Calu3 (cell line): ENCODE results near the gene RUNDC3A. TPM values are rescaled to one million over a fixed set of nuclear protein-coding genes. Genes with fewer than 3 reads are reported as not detected.

ENCODE experiments used
- BruUV-seq: library from RNA; stranded (reverse); fragments of 400-500 nt; replicated peaks from 2 replicates; lab custom pipeline; 2021; lab: Mats Ljungman, UMichigan
- CTCF ChIA-PET: fragments of 300-600 bp; sonication (Branson Sonifier 250); formaldehyde crosslinking; loops from one replicate; lab custom pipeline; 2022; ENCODE audit warnings: antibody characterized with exemption; lab: Charles Lee
- DNase-seq: peaks from one replicate; pipeline ENCODE4 v3.0.0; 2022
- H3K27ac Mint-ChIP-seq: one replicate; pipeline ENCODE4 v1.8.0; 2022; ENCODE audit warnings: mixed read lengths; ENCODE audit not compliant: unreplicated experiment
- H3K27me3 Mint-ChIP-seq: one replicate; pipeline ENCODE4 v1.8.0; 2022; ENCODE audit warnings: mixed read lengths; ENCODE audit not compliant: unreplicated experiment
- H3K36me3 Mint-ChIP-seq: one replicate; pipeline ENCODE4 v1.8.0; 2022; ENCODE audit warnings: mild to moderate bottlenecking, moderate library complexity, mixed read lengths; ENCODE audit not compliant: insufficient read depth, unreplicated experiment
- H3K4me1 Mint-ChIP-seq: one replicate; pipeline ENCODE4 v1.8.0; 2022; ENCODE audit warnings: mild to moderate bottlenecking, low read depth, mixed read lengths; ENCODE audit not compliant: unreplicated experiment
- H3K4me3 Mint-ChIP-seq: one replicate; pipeline ENCODE4 v1.8.0; 2022; ENCODE audit warnings: mild to moderate bottlenecking, low read depth, moderate library complexity, mixed read lengths; ENCODE audit not compliant: unreplicated experiment
- H3K9me3 Mint-ChIP-seq: one replicate; pipeline ENCODE4 v1.8.0; 2022; ENCODE audit warnings: low read depth, mixed read lengths; ENCODE audit not compliant: unreplicated experiment
- CTCF ChIP-seq: fragments of 200-600 bp; IDR thresholded peaks from one replicate; pipeline ENCODE4 v1.8.0; 2022; ENCODE audit warnings: antibody characterized with exemption; ENCODE audit not compliant: unreplicated experiment
- intact Hi-C: fragments of 100-400 bp; cut with micrococcal nuclease; formaldehyde crosslinking; loops from one replicate; pipeline ENCODE4 v1.10.0; 2022; ENCODE audit not compliant: unreplicated experiment
- total RNA-seq: library from RNA; stranded (reverse); gene quantifications from 2 replicates; pipeline ENCODE4 v1.2.3, GENCODE V29; 2022

The RUNDC3A gene
- total RNA-seq, 1 experiment from 2014 or later = 1.2 TPM

- BruUV-seq = no TSS peak
- CTCF ChIA-PET = interaction anchor here (1.5 kb wide), 1 partner anchor 19 kb away, joined by 3 read pairs; no protein-coding TSS in a partner anchor
These were observed 45.0 kb upstream of the RUNDC3A start for GRCh38 chr17:44263345-44263902.

DNA sequence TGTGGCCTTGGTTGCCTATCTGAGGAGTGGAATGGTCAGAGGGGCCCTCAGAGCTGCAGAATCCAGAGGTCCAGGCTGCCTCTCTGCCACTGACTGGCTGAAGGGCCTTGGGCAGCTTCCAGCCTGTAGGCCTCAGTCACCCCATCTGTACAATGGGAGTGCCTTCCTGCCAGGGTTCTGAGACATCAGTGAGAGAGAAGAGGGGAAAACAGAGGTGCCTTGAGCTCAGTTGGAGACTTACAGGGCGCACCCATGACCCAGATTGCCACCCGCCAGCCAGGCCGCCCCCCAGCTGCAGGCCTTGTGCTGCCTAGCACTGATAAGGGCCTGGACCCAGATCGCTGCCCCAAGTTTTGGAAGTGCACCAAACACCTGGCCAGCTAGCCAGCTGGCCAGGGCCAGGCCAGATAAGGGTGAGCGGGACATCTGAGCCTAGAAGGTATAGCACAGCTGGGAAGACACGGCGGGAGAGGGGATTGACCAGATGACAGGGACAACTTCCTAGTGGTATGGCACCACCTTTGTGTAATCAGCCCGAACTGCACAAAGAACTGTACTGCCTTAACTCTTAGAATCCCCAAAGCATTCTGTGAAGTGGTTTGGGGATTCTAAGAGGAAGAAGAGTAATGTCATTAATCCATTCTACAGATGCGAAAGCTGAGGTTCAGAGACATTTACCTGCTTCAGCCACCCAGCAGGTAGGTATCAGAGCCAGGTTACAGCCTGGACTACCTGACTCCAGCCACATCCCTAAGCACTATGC lies 41.8 kb upstream of the RUNDC3A start:
- CTCF ChIA-PET = no interaction called here
- no peak for TF ChIP-seq CTCF
- intact Hi-C loops = no loop called here

More at GRCh38 chr17:44263345-44263902, 45.0 kb upstream of the RUNDC3A start:
- peaks cover 2% of the 10 kb centered on the region for H3K36me3 Mint-ChIP-seq
- peaks cover 70% of the 10 kb centered on the region for H3K27me3 Mint-ChIP-seq
- H3K9me3 Mint-ChIP-seq = no peaks in the 10 kb centered on the region
- no peak for TF ChIP-seq CTCF
- no peak overlapping the region for H3K27ac Mint-ChIP-seq
- intact Hi-C loops = no loop called here
- no peak for DNase-seq
- no peak overlapping the region for H3K4me3 Mint-ChIP-seq
- no peaks in the 10 kb centered on the region for H3K4me1 Mint-ChIP-seq

GRCh38 chr17:44267165-44267455 lies 41.3 kb upstream of the RUNDC3A start:
- intact Hi-C loops = no loop called here
- H3K9me3 Mint-ChIP-seq = no peaks in the 10 kb centered on the region
- no TSS peak for BruUV-seq

More for the DNA sequence above, 41.8 kb upstream of the RUNDC3A start:
- H3K36me3 Mint-ChIP-seq = peaks cover 5% of the 10 kb centered on the region
- no peak for DNase-seq
- H3K4me3 Mint-ChIP-seq = no peak overlapping the region
- no peaks in the 10 kb centered on the region for H3K9me3 Mint-ChIP-seq
- peaks cover 58% of the 10 kb centered on the region for H3K27me3 Mint-ChIP-seq
- H3K27ac Mint-ChIP-seq = no peak overlapping the region
- H3K4me1 Mint-ChIP-seq = no peaks in the 10 kb centered on the region
- BruUV-seq = no TSS peak

More at GRCh38 chr17:44267165-44267455, 41.3 kb upstream of the RUNDC3A start:
- Mint-ChIP-seq H3K4me1 (peaks cover under 1% of the 10 kb centered on the region), H3K4me3 (no peak overlapping the region), H3K27me3 (peaks cover 58% of the 10 kb centered on the region), H3K36me3 (peaks cover 5% of the 10 kb centered on the region), H3K27ac (no peak overlapping the region)
- no peak for DNase-seq
- no peak for TF ChIP-seq CTCF
- CTCF ChIA-PET = no interaction called here
